Skin epidermis (tissue), 12 donors: ENCODE results near the gene UGT3A2.

Source experiments
- H3K27ac ChIP-seq, 21 experiments: fragments of 200-600 bp; sonication (generic) in 11 of 21; one replicate each; pipeline ENCODE4 v1.5.0; 2020; ENCODE audit warnings: mild to moderate bottlenecking in 3 of 21, inconsistent platforms in 2 of 21, moderate library complexity in 2 of 21
- H3K4me3 ChIP-seq, 7 experiments: fragments of 200-600 bp; sonication (generic) in 2 of 7; one replicate each; pipeline ENCODE4 v1.5.0; 2020; ENCODE audit warnings: inconsistent platforms in 2 of 7, mild to moderate bottlenecking in 2 of 7, moderate library complexity in 1 of 7

Gene UGT3A2

DNA sequence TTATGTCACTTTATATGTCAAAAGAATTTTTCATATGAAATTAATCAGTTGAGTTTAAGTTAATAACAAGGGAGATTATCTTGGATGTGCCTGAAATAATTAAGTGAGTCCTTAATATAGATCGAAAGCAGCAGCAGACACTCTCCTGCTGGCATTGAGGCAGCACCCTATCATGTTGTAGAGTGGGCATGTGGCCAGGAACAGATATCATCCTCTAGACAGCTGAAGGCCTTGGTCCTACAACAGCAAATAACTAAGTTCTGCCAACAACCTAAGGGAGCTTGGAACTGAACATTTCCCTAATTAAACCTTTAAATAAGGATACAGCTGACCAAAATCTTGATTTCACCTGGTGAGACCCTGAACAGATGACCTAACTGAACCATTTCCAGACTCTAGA lies 49.7 kb downstream of the UGT3A2 start:
- no peak overlapping the region for H3K27ac ChIP-seq
- no peak overlapping the region for H3K4me3 ChIP-seq

DNA sequence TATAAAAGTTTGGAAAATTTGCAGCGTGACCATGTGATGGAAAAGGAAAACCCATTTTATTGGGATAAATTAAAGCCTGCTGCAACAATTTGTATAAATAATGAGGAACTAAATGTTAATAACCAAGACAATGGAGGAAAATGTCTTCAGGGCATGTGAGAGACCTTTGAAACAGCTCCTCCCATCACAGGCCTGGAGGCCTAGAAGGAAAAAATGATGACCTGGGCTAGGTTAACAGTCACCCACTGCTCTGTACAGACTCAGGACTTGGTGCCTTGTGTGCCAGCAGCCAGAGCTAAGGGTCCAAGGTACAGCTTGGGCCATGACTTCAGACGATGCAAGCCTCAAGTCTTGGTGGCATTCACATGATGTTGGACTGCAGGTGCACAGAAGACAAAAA lies 53.5 kb downstream of the UGT3A2 start:
- H3K4me3 ChIP-seq: no peak overlapping the region

DNA sequence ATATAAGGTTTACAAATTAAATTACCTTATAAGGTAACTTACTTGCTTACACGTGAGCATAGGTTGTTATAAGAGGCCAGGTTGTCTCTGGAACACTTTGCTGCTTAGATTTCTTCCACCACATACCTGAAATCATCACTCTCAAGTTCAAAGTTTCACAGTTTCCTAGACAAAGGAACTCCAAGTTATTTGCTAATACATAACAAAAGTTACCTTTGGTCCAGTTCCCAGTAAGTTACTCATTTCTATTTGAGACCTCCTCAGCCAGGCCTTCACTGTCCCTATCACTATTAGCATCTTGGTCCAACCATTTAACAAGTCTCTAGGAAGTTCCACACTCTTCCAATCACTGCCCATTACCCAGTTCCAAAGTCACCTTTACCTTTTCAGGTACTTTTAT lies 57.0 kb downstream of the UGT3A2 start:
- no peak overlapping the region for H3K4me3 ChIP-seq
- H3K27ac ChIP-seq: no peak overlapping the region

More for the DNA sequence above, 53.5 kb downstream of the UGT3A2 start:
- H3K27ac ChIP-seq: no peak overlapping the region

GRCh38 chr5:36007366-36007765 lies 59.3 kb downstream of the UGT3A2 start:
- H3K4me3 ChIP-seq: no peak overlapping the region
- no peak overlapping the region for H3K27ac ChIP-seq

GRCh38 chr5:36006163-36006562 lies 60.5 kb downstream of the UGT3A2 start:
- H3K27ac ChIP-seq: no peak overlapping the region

GRCh38 chr5:36001032-36001431 lies 65.7 kb downstream of the UGT3A2 start:
- H3K4me3 ChIP-seq: no peak overlapping the region

More at GRCh38 chr5:36006163-36006562, 60.5 kb downstream of the UGT3A2 start:
- no peak overlapping the region for H3K4me3 ChIP-seq

DNA sequence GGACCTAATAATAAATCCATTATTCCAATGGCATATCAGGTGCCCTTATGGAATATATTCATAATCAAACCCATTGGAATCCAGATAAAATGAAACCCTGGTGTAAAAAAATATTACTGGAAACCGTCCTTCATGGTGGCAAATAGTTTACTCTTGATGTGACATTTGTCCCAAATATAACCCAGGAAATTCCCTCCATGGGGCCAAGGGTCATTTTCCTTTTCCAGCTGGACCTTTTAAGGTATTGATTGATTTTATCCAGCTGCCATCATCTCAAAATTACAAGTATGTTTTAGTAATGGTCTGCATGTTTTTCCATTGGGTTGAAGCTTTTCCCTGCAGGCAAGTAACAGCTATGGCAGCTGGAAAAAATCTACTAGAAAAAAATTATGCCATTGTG lies 67.1 kb downstream of the UGT3A2 start:
- H3K27ac ChIP-seq: no peak overlapping the region
- H3K4me3 ChIP-seq: no peak overlapping the region

More at GRCh38 chr5:36001032-36001431, 65.7 kb downstream of the UGT3A2 start:
- H3K27ac ChIP-seq: no peak overlapping the region

GRCh38 chr5:35996076-35996475 lies 70.6 kb downstream of the UGT3A2 start:
- Histone ChIP-seq H3K27ac (no peak overlapping the region), H3K4me3 (no peak overlapping the region)

DNA sequence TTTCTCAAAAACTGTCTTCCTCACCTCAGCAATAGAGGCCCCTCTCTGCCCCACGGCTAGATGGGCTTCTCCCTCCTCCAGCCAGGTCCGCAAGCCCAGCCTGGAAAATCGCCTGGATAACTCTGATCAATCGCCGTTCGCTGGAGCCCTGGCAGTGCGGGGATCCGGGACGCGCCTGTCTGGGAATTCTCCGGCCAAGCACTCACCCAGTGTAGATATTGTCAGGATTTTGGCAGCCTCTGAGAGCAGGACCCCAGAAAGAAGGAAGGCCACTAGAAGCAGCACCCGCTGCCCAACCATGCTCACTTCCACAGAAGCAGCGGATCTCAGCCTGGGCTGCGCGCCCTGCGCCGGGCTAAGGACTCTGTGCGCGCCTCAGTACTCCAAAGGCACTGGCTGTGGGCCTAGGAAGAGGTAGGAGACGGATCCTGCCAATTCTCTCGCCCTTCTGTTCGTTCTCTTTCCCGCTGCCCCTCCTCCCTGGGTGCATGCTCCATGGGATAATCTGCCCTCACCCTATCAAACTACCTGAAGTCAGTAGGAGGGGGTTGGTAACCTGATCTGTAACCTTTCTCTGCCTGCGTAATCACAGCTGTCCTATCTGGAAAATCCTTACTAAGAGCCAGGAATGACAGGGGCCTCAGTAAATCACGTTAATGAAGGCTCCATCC lies 75.6 kb downstream of the UGT3A2 start, which contains the start of gene UGT3A1:
Gene UGT3A1, minus strand, starts transcription at position 450 of the 671 bp plus-strand sequence. Its CDS starts 150 bp downstream, at position 300.
- H3K4me3 ChIP-seq: no peak within 1 kb of the TSS
- H3K27ac ChIP-seq: no peak within 1 kb of the TSS

DNA sequence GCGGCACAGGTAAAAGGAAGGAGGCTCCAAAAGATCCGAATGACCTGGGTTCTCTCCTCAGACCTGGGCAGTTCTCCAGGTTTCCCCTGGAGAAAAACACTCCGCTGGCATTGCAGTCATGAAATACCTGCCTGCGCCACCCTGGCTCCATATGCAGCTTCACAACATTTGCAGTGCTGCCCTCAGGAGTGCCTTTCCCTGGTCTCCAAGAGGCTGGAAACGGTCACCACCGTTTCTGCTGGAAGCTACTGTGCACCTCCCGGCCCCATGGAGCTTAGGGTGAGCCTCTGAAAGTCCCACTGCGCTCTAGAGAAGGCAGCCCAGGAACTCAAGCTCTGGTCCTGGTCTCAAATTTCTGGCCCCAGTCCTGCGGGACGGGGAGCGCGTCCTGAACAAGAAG lies 76.2 kb downstream of the UGT3A2 start:
- no peak overlapping the region for H3K4me3 ChIP-seq

GRCh38 chr5:35988529-35988928 lies 78.2 kb downstream of the UGT3A2 start:
- Histone ChIP-seq H3K4me3 (no peak overlapping the region), H3K27ac (no peak overlapping the region)

More for the DNA sequence above, 76.2 kb downstream of the UGT3A2 start:
- no peak overlapping the region for H3K27ac ChIP-seq

GRCh38 chr5:35987776-35988175 lies 78.9 kb downstream of the UGT3A2 start:
- no peak overlapping the region for H3K27ac ChIP-seq
- no peak overlapping the region for H3K4me3 ChIP-seq
